HEK293T (cell line): ENCODE measurements around the gene SVOP.

Source experiments
- ARNT ChIP-seq: fragments of 450-650 bp; IDR thresholded peaks from 2 replicates; pipeline ENCODE4 v1.6.1; 2017; ENCODE audit warnings: mild to moderate bottlenecking
- BHLHE40 ChIP-seq: fragments of 450-650 bp; IDR thresholded peaks from 2 replicates; pipeline ENCODE4 v1.6.1; 2016; ENCODE audit warnings: mild to moderate bottlenecking, moderate library complexity, borderline replicate concordance
- ELF4 ChIP-seq: fragments of 450-650 bp; IDR thresholded peaks from 2 replicates; pipeline ENCODE4 v1.6.1; 2017; ENCODE audit warnings: antibody characterized with exemption
- FOXA1 ChIP-seq: fragments of 450-650 bp; IDR thresholded peaks from 2 replicates; pipeline ENCODE4 v1.6.1; 2016; ENCODE audit warnings: mild to moderate bottlenecking
- FOXK2 ChIP-seq: fragments of 450-650 bp; IDR thresholded peaks from 2 replicates; pipeline ENCODE4 v1.6.1; 2016; ENCODE audit warnings: mild to moderate bottlenecking
- L3MBTL2 ChIP-seq: fragments of 450-650 bp; conservative IDR thresholded peaks from 2 replicates; pipeline ENCODE4 v1.6.1; 2016; ENCODE audit warnings: mild to moderate bottlenecking
- SUZ12 ChIP-seq: fragments of 450-650 bp; IDR thresholded peaks from 2 replicates; pipeline ENCODE4 v1.6.1; 2016; ENCODE audit warnings: mild to moderate bottlenecking
- TARDBP ChIP-seq: fragments of 450-650 bp; IDR thresholded peaks from 2 replicates; pipeline ENCODE4 v1.6.1; 2016
- ZNF384 ChIP-seq: fragments of 450-650 bp; IDR thresholded peaks from 2 replicates; pipeline ENCODE4 v1.6.1; 2016

- TF ChIP-seq TARDBP (no peak), L3MBTL2 (no peak), BHLHE40 (no peak), FOXA1 (no peak), ELF4 (no peak), ARNT (no peak), FOXK2 (no peak), ZNF384 (no peak), SUZ12 (no peak)
Measured at GRCh38 chr12:108876550-108876949, 144.3 kb downstream of the SVOP start.
